Panc1 (cell line): ENCODE data around the gene FAM200C. TPM values are rescaled to one million over a fixed set of nuclear protein-coding genes. Genes with fewer than 3 reads are reported as not detected.

Experiments
- ATAC-seq: fragments of 200-7000 bp; cut with Tn5 transposase; 2 replicates; pipeline ENCODE4 v1.9.1; 2020; ENCODE audit warnings: mild to moderate bottlenecking, moderate library complexity
- BruUV-seq: library from RNA; stranded (reverse); fragments of 400-500 nt; replicated peaks from 2 replicates; lab custom pipeline; 2021; lab: Mats Ljungman, UMichigan
- CTCF ChIA-PET: fragments of 300-600 bp; sonication (Branson Sonifier 250); formaldehyde crosslinking; loops from one replicate; lab custom pipeline; 2022; ENCODE audit warnings: antibody characterized with exemption; lab: Charles Lee
- POLR2A ChIA-PET: fragments of 300-600 bp; sonication (Branson Sonifier 250); formaldehyde crosslinking; loops from one replicate; lab custom pipeline; 2022; ENCODE audit warnings: antibody characterized with exemption; lab: Charles Lee
- DNase-seq: peaks from one replicate; pipeline ENCODE4 v3.0.0-alpha.2; 2010; ENCODE audit warnings: low read depth, low spot score
- H3K27ac ChIP-seq: 2 replicates; pipeline ENCODE4 v1.5.1; 2011; ENCODE audit warnings: mild to moderate bottlenecking, low read length, inconsistent platforms
- H3K27me3 ChIP-seq: fragments of 200-500 bp; sonication (Bioruptor generic); 2 replicates; pipeline ENCODE4 v1.6.0; 2014; ENCODE audit warnings: low read length, inconsistent platforms; ENCODE audit not compliant: control insufficient read depth, insufficient read depth
- H3K36me3 ChIP-seq: fragments of 200-500 bp; sonication (Bioruptor generic); 2 replicates; pipeline ENCODE4 v1.5.1; 2014; ENCODE audit warnings: inconsistent platforms, mild to moderate bottlenecking, low read length, moderate library complexity; ENCODE audit not compliant: control insufficient read depth, insufficient read depth
- H3K4me1 ChIP-seq: 2 replicates; pipeline ENCODE4 v1.5.1; 2011; ENCODE audit warnings: inconsistent platforms, mild to moderate bottlenecking, low read length, moderate library complexity; ENCODE audit not compliant: control insufficient read depth, insufficient read depth
- H3K4me3 ChIP-seq, 2 experiments: 2 replicates each; pipeline ENCODE4 v1.5.1; 2011 to 2012; ENCODE audit warnings: low read depth in 2 of 2, low read length in 2 of 2, mild to moderate bottlenecking in 2 of 2, inconsistent platforms in 1 of 2, moderate library complexity in 1 of 2
- H3K9me3 ChIP-seq: fragments of 200-500 bp; sonication (Bioruptor generic); 2 replicates; pipeline ENCODE4 v1.5.1; 2014; ENCODE audit warnings: low read depth, mild to moderate bottlenecking, inconsistent platforms, low read length, moderate library complexity; ENCODE audit not compliant: control insufficient read depth, insufficient read depth
- CTCF ChIP-seq: fragments of 450-650 bp; IDR thresholded peaks from 2 replicates; pipeline ENCODE4 v1.5.1; 2017; ENCODE audit warnings: mild to moderate bottlenecking
- POLR2AphosphoS5 ChIP-seq: IDR thresholded peaks from 2 replicates; pipeline ENCODE4 v1.6.1; 2012; ENCODE audit warnings: mild to moderate bottlenecking, low read depth, low read length, moderate library complexity
- REST ChIP-seq, 2 experiments: IDR thresholded peaks; 2 replicates each; pipeline ENCODE4 v1.6.1; 2011 to 2012; ENCODE audit warnings: low read depth in 2 of 2, control low read depth in 1 of 2, low read length in 1 of 2, mild to moderate bottlenecking in 1 of 2, moderate library complexity in 1 of 2; ENCODE audit not compliant: insufficient read depth in 1 of 2
- SIN3A ChIP-seq: IDR thresholded peaks from 2 replicates; pipeline ENCODE4 v1.6.1; 2012; ENCODE audit warnings: low read depth, mild to moderate bottlenecking, low read length, moderate library complexity, borderline replicate concordance; ENCODE audit not compliant: insufficient read depth
- TCF7L2 ChIP-seq: IDR thresholded peaks from 2 replicates; pipeline ENCODE4 v1.6.1; 2011; ENCODE audit warnings: mild to moderate bottlenecking, low read depth, low read length, inconsistent platforms
- in situ Hi-C: cut with HindIII; loops from 2 replicates; pipeline ENCODE4 v1.10.0; 2016; ENCODE audit warnings: low sequenced_read_pairs, low pct_unique_long_range_greater_than_20kb
- intact Hi-C: fragments of 100-400 bp; cut with micrococcal nuclease; formaldehyde crosslinking; loops from one replicate; pipeline ENCODE4 v1.10.0; 2022; ENCODE audit not compliant: unreplicated experiment
- total RNA-seq: library from RNA; stranded (reverse); gene quantifications from one replicate; pipeline ENCODE4 v1.2.1, GENCODE V29; 2021; ENCODE audit not compliant: unreplicated experiment

FAM200C gene
- total RNA-seq, 1 experiment from 2014 or later = 3.0 TPM

DNA sequence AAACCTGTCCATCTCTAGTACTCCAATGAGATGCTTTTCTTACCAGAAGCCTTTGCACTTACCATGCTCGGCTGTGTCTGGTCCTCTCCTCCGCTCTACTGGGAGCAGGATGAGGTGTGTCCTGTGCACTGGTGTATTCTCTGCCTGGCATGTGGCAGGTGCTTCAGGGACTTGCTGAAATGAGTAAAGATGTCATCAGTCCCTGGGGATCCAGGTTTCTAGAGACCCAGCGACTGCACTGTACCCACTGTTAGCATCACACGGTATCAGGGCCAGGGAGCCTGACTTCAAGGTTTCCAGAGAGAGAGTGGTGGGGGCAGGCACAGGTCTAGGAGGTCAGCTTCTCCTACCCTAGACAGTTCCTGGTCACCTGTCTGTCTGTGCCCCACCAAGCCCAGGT lies 32.3 kb upstream of the FAM200C start:
- POLR2A ChIA-PET = no interaction called here
- CTCF ChIA-PET = no interaction called here
- in situ Hi-C loops = no loop called here
- no peak for TF ChIP-seq TCF7L2
- TF ChIP-seq POLR2AphosphoS5 = no peak
- TF ChIP-seq REST (IDR thresholded peaks at IDR 0.05; ENCODE audit: insufficient read depth in 1 of 2, low read depth in 2 of 2, low read length in 1 of 2) = no peak
- no peak for TF ChIP-seq CTCF
- TF ChIP-seq SIN3A = no peak
- DNase-seq (no peak), ATAC-seq (no peak)
- intact Hi-C loops = no loop called here
- Histone ChIP-seq H3K4me1 (no peaks in the 10 kb centered on the region), H3K9me3 (no peaks in the 10 kb centered on the region), H3K4me3 (no peak overlapping the region), H3K36me3 (peaks cover 12% of the 10 kb centered on the region), H3K27me3 (no peaks in the 10 kb centered on the region), H3K27ac (no peak overlapping the region)
- BruUV-seq = no TSS peak

- Histone ChIP-seq H3K4me1 (peaks cover 21% of the 10 kb centered on the region), H3K9me3 (no peaks in the 10 kb centered on the region), H3K4me3 (no peak overlapping the region), H3K27me3 (no peaks in the 10 kb centered on the region), H3K36me3 (peaks cover 53% of the 10 kb centered on the region), H3K27ac (no peak overlapping the region)
- BruUV-seq = no TSS peak
- intact Hi-C loops = no loop called here
- no peak for DNase-seq
- ATAC-seq = no peak
- TF ChIP-seq SIN3A (no peak), CTCF (no peak), POLR2AphosphoS5 (no peak), REST (IDR thresholded peaks at IDR 0.05; ENCODE audit: insufficient read depth in 1 of 2, low read depth in 2 of 2, low read length in 1 of 2) (no peak)
- POLR2A ChIA-PET = interaction anchor here (0.6 to 0.7 kb wide), 2 partner anchors 370 to 778 kb away, joined by 3 to 4 read pairs; no protein-coding TSS in a partner anchor
- in situ Hi-C loops = no loop called here
- CTCF ChIA-PET = interaction anchor here (0.6 kb wide), 1 partner anchor 404 kb away, joined by 19 read pairs; no protein-coding TSS in a partner anchor
These were observed 27.8 kb upstream of the FAM200C start for GRCh38 chr5:160427607-160428006.
